COR-L47 (cell line): ENCODE measurements around the gene STIM2.
A peak's percentile ranks its signal among the peaks of the same experiment; 100 is the strongest.
"Not testable (repeated sequence)": the region's sequence is repeated elsewhere in the genome, so short reads cannot be mapped to it uniquely, and the experiment has no call there.

Experiments used
- DNase-seq: peaks from one replicate; lab custom pipeline; 2025; lab: John Stamatoyannopoulos, UW

STIM2 gene

DNA sequence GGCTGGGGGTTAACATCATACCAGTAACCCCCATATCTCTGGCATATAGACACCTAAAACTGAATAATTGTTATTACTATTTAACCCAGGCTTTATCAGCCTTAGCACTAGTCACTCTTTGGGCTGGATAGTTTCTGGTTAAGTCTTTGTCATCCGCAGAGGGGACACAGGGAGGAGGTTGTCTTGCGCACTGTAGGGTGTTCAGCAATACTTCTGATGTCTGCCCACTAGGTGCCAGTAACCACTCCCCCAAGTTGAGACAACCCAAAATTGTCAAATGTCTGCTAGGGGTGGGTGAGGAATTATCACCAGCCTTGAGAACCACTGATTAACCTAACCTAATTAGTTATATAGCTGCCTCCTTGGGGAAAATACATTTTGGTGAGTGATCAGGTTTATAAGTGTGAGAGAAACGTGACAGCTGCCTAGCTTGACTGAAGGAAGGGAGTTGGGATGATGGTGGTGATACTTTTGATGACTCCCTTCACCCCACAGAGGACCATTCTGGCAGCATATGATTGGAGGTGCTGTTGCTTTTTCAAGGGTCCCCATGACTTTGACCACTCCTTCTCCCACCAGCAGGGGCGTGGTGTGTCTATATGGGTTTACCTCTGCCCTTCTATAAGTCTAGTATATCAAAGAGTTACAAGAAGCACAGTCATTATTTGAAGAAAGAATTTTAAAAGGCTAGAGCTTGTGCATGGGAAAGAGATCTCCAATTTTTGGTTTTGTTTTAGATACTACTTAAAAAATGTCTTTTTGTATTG lies 140.9 kb downstream of the STIM2 start:
- no peak for DNase-seq

DNA sequence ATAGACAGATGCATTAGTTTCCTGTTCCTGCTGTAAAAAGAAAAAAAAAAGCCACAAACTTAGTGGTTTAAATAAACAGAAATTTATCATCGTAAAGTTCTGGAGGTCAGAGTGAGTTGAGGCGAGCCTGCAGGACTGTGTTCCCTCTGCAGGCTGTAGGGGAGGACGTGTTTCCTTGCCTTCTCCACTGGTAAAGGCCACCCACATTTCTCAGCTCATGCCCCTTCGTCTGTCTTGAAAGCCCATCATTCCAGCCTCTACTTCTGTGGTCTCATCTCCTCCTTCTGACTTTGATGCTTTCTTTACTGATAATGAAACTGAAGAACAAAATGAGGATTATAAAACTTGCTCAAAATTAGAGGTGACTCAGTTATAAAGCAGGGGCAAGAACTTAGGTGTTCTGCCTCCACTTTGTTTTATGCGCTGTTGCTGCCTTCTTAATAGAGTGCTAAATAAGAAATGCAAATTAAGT lies 143.0 kb downstream of the STIM2 start:
- no peak for DNase-seq

- DNase-seq: no peak
These were observed 144.9 kb downstream of the STIM2 start for GRCh38 chr4:27005501-27005900.

DNA sequence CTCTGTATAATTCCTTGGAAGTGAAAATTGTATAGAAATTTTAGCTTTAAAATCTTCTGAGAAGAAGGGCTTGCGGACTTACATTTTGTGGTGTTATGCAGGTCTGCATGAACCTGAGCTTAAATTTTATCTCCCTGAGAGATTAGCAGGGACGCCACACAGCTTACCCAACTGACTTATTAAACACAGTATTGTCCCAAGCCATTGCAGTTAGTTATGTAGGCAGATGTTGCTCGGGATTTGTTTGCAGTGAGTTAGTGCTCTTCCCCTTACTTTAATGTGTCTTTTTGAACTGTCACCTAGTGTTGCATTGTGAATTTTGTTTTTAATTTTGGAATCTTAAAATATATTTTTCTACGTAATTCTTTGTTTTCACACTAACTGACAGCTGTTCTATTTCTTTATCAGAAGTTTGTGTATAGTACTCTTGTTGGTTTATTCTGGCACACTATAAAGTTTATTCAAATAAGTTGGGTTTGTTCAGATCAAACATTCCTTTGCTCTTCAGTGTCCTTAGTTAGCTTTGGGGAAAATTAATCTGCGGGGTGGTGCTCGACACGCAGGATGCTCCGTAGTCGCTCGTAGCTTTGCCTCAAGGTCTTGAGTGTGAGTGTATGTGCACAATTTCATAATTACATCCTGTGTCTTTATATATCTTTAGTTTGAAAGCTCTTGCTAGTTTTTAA lies 145.4 kb downstream of the STIM2 start:
- DNase-seq: no peak

GRCh38 chr4:27006646-27007045 lies 146.0 kb downstream of the STIM2 start:
- no peak for DNase-seq

DNA sequence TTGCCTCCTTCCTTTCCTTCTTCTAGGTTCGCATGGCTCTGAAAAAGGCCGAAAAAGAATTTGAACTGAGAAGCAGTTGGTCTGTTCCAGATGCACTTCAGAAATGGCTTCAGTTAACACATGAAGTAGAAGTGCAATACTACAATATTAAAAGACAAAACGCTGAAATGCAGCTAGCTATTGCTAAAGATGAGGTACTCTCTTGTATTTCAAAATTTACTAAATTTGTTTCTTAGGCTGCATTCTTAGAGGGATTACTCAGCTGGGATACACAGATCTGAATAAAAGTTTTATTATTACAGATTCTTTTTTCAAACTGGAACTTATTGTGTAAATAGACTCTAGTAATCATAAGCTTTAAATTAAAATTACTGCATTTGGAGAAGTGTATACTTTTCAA lies 146.9 kb downstream of the STIM2 start:
- DNase-seq: no peak

DNA sequence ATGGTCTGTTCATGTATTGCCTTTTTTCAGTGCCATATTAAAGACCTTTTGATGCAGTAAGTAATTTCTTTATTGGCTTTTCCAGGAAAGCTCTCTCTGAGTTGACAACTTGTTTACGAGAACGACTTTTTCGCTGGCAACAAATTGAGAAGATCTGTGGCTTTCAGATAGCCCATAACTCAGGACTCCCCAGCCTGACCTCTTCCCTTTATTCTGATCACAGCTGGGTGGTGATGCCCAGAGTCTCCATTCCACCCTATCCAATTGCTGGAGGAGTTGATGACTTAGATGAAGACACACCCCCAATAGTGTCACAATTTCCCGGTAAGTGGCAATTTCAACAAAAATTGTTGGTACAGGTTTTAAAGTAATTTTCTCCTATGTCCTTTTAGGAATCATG lies 148.0 kb downstream of the STIM2 start:
- DNase-seq: no peak

- no peak for DNase-seq
These were observed 148.9 kb downstream of the STIM2 start for GRCh38 chr4:27009539-27009938.

- DNase-seq: peak; percentile 45
These were observed 149.8 kb downstream of the STIM2 start for GRCh38 chr4:27010334-27010940.

DNA sequence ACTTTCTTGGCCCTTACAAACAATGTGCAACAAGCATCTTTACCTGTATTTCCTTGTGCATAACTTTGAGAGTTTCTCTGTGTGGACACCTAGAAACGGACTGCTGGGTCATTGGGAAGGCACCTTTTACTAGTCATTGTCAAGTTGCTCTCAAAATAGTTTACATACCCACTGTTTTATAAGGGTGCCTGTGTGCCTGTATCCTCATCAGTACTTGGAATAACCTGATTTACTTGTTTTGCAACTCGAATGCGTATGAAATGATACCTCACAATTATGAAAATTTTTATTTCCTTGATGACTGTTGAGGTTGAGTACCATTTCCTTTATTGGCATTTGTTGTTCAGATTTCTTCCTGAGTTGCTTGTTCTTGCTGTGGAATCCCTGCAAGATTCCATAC lies 150.8 kb downstream of the STIM2 start:
- DNase-seq: no peak

GRCh38 chr4:27013012-27013411 lies 152.4 kb downstream of the STIM2 start:
- no peak for DNase-seq

GRCh38 chr4:27016551-27016950 lies 155.9 kb downstream of the STIM2 start:
- no peak for DNase-seq

DNA sequence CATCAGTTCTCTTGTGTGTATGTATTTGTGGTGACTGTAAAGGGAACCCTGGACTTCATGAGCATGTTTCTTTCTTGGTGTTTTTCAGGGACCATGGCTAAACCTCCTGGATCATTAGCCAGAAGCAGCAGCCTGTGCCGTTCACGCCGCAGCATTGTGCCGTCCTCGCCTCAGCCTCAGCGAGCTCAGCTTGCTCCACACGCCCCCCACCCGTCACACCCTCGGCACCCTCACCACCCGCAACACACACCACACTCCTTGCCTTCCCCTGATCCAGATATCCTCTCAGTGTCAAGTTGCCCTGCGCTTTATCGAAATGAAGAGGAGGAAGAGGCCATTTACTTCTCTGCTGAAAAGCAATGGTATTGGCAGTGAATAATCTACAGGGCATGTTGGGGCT lies 157.0 kb downstream of the STIM2 start:
- no peak for DNase-seq

DNA sequence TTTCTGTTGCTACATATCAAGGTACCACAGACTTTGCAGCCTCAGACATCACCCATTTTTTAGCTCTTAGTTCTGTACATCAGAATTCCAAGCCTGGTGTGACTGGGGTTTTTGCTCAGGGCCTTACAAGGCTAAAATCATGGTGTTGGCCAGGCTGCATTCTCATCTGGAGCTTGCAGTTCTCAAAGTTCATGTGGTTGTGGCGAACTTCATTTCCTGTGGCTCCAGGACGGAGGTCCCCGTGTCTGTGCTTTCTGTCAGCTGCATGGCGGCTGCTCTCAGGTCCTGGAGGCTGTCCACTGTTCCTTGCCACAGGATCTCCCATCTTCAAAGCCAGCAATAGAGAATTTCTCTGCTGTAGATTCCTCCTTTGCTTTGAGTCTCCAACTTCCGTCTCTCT lies 157.4 kb downstream of the STIM2 start:
- DNase-seq: no peak

GRCh38 chr4:27018910-27019309 lies 158.3 kb downstream of the STIM2 start:
- no peak for DNase-seq

- DNase-seq: no peak
These were observed 159.1 kb downstream of the STIM2 start for GRCh38 chr4:27019766-27020165.

DNA sequence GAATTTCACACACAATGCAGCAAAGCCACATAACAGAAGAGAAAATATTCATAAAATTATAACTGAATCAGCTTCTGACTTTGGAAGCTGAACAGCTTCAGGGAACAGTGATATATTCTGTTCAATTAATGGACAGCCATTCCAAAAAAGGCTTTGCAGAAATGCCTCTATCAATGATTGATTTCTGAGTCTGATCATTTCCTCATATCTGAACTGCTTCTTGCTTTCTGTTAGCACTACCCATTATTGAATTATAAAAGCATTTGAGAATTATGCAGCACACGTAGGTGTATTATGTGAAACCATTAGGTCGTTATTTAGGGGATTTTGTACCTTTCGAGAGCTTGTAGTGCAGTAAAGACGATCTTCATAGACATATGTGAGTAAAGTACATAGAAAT lies 159.6 kb downstream of the STIM2 start:
- DNase-seq: no peak

DNA sequence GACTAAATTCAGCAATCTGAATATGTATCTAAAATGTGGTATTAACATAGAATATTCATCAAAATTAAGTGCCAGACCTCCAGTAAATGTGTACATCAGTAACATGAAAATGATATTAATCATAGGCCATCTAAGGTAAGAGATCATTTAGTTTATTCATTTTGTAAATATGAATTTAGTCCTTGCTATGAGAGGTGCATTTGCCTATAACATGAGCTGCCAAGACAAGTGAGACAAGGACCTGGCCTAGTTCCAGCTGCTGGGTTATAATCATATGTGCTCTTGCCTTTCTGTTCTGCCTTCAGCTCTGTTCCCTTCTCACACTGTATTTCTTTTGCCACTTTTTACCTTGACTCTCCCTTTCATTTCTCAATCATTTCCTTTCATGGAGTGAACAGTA lies 160.0 kb downstream of the STIM2 start:
- DNase-seq: no peak

DNA sequence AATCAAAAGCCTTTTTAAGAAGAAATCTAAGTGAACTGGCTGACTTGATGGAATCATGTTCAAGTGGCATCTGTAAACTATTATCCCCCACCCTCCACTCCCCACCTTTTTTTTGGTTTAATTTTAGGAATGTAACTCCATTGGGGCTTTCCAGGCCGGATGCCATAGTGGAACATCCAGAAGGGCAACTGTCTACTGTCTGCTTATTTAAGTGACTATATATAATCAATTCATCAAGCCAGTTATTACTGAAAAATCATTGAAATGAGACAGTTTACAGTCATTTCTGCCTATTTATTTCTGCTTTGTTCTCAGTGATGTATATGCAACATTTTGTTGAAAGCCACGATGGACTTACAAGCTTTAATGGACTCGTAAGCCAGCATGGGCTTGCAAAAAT lies 162.3 kb downstream of the STIM2 start:
- no peak for DNase-seq

- no peak for DNase-seq
These were observed 162.7 kb downstream of the STIM2 start for GRCh38 chr4:27023366-27023765.

DNA sequence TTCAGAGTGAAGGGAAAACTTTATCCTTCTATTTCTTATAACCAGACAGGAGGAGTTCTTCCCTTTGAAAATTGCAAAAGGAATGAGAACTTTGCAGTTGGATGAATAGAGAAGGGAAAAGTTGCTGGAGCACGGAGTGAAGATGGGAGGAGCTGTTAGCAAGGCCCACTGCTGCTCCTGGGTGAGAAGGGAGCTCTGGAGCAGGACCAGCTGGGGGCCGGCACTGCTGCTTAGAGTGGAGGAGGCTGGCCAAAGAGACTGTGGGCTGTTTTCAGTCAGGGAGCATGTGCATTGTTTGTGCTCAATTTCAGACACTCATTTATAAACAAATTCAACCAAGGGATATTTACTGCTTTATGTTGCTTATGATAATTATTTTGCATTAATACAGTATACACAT lies 164.2 kb downstream of the STIM2 start:
- DNase-seq: no peak

DNA sequence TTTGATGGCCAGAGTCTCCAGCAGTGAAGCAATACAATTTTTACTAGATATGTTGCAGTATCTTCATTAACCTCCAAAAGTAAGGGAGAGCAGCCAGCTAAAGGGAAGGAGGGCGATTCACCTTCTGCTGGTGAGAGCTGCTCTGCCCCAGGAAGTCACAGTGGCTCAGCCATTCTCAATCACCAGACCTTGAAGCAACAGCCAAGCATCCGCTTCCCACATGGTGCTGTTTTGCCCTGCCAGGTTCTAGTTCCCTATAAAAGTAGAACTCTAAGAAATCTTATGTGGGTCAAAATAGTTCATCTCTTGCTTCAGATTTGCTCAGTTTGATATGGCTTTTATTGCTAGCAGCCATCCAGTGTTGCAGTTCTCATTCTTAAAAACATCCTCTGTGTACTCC lies 166.8 kb downstream of the STIM2 start:
- DNase-seq: no peak

GRCh38 chr4:27035127-27035526 lies 174.5 kb downstream of the STIM2 start:
- not testable (repeated sequence) for DNase-seq
